ENCODE measurements around the gene PNPLA7.

GRCh38 chr9:137455359-137455991, 94.7 kb downstream of the PNPLA7 start:
- no peak for TF ChIP-seq CTCF (IDR thresholded peaks at IDR 0.05)
- no peak for TF ChIP-seq POLR2A (IDR thresholded peaks at IDR 0.05)

All from lower leg skin (tissue), 3 donors.